ENCODE measurements around the gene FAM124A.
"Not testable (repeated sequence)": the region's sequence is repeated elsewhere in the genome, so short reads cannot be mapped to it uniquely, and the experiment has no call there.

Gene FAM124A

GRCh38 chr13:51270623-51271415 lies 48.6 kb downstream of the FAM124A start:
- no peak for DNase-seq (ENCODE audit: low read depth)

GRCh38 chr13:51271528-51272085 lies 49.4 kb downstream of the FAM124A start:
- DNase-seq (ENCODE audit: low read depth), result no peak

- no peak for DNase-seq (ENCODE audit: low read depth)
Observed at GRCh38 chr13:51275101-51275500, 52.9 kb downstream of the FAM124A start.

- no peak for DNase-seq (ENCODE audit: low read depth)
Observed at GRCh38 chr13:51276636-51277035, 54.4 kb downstream of the FAM124A start.

- DNase-seq (ENCODE audit: low read depth), result no peak
Observed at GRCh38 chr13:51277928-51278327, 55.7 kb downstream of the FAM124A start.

GRCh38 chr13:51278426-51279130 lies 56.4 kb downstream of the FAM124A start:
- DNase-seq (ENCODE audit: low read depth), result no peak

GRCh38 chr13:51280379-51280940 lies 58.3 kb downstream of the FAM124A start:
- no peak for DNase-seq (ENCODE audit: low read depth)

- DNase-seq (ENCODE audit: low read depth), result no peak
Observed at GRCh38 chr13:51282322-51282721, 60.1 kb downstream of the FAM124A start.

- DNase-seq (ENCODE audit: low read depth), result peak; percentile 15
Observed at GRCh38 chr13:51282923-51283322, 60.7 kb downstream of the FAM124A start.

- DNase-seq (ENCODE audit: low read depth), result no peak
Observed at GRCh38 chr13:51283371-51283770, 61.2 kb downstream of the FAM124A start.

- DNase-seq (ENCODE audit: low read depth), result no peak
Observed at GRCh38 chr13:51284339-51284738, 62.1 kb downstream of the FAM124A start.

- DNase-seq (ENCODE audit: low read depth), result peak; percentile 70
Observed at GRCh38 chr13:51286135-51287002, 64.2 kb downstream of the FAM124A start.

GRCh38 chr13:51287758-51288157 lies 65.6 kb downstream of the FAM124A start:
- no peak for DNase-seq (ENCODE audit: low read depth)

GRCh38 chr13:51288254-51288653 lies 66.1 kb downstream of the FAM124A start:
- not testable (repeated sequence) for DNase-seq (ENCODE audit: low read depth)

- no peak for DNase-seq (ENCODE audit: low read depth)
Observed at GRCh38 chr13:51291341-51291740, 69.1 kb downstream of the FAM124A start.

- DNase-seq (ENCODE audit: low read depth), result no peak
Observed at GRCh38 chr13:51292000-51292565, 69.9 kb downstream of the FAM124A start.

- no peak for DNase-seq (ENCODE audit: low read depth)
Observed at GRCh38 chr13:51297556-51297955, 75.4 kb downstream of the FAM124A start.

- peak; percentile 19 for DNase-seq (ENCODE audit: low read depth)
Observed at GRCh38 chr13:51298812-51299211, 76.6 kb downstream of the FAM124A start.

GRCh38 chr13:51303063-51303552 lies 80.9 kb downstream of the FAM124A start:
- no peak for DNase-seq (ENCODE audit: low read depth)

GRCh38 chr13:51303882-51304281 lies 81.7 kb downstream of the FAM124A start:
- DNase-seq (ENCODE audit: low read depth), result no peak

GRCh38 chr13:51305271-51305967 lies 83.2 kb downstream of the FAM124A start:
- DNase-seq (ENCODE audit: low read depth), result no peak

Measured in ELR (cell line).